ENCODE results near the gene FMNL2.

GRCh38 chr2:152572031-152572430 lies 237.1 kb downstream of the FMNL2 start:
- TF ChIP-seq ZFX (IDR thresholded peaks at IDR 0.05; ENCODE audit: borderline replicate concordance) (no peak), CTCF (IDR thresholded peaks at IDR 0.05) (no peak)
